ENCODE data around the gene ALKBH4.
A peak's percentile ranks its signal among the peaks of the same experiment; 100 is the strongest.
"Not testable (repeated sequence)": the region's sequence is repeated elsewhere in the genome, so short reads cannot be mapped to it uniquely, and the experiment has no call there.

The ALKBH4 gene

GRCh38 chr7:102454932-102455331, 9.7 kb downstream of the ALKBH4 start:
- not testable (repeated sequence) for DNase-seq (ENCODE audit: low spot score)

- no peak for DNase-seq (ENCODE audit: low spot score)
Observed at GRCh38 chr7:102454468-102454867, 10.2 kb downstream of the ALKBH4 start.

GRCh38 chr7:102453319-102453718, 11.3 kb downstream of the ALKBH4 start:
- no peak for DNase-seq (ENCODE audit: low spot score)

GRCh38 chr7:102452451-102452850, 12.2 kb downstream of the ALKBH4 start:
- DNase-seq (ENCODE audit: low spot score): no peak

- DNase-seq (ENCODE audit: low spot score): no peak
Observed at GRCh38 chr7:102451371-102452054, 13.2 kb downstream of the ALKBH4 start.

- no peak for DNase-seq (ENCODE audit: low spot score)
Observed at GRCh38 chr7:102450242-102450641, 14.4 kb downstream of the ALKBH4 start.

GRCh38 chr7:102449136-102449535, 15.5 kb downstream of the ALKBH4 start:
- no peak for DNase-seq (ENCODE audit: low spot score)

GRCh38 chr7:102447311-102447710, 17.4 kb downstream of the ALKBH4 start:
- no peak for DNase-seq (ENCODE audit: low spot score)

GRCh38 chr7:102446387-102447156, 18.1 kb downstream of the ALKBH4 start:
- DNase-seq (ENCODE audit: low spot score): no peak

GRCh38 chr7:102445674-102446071, 19.0 kb downstream of the ALKBH4 start:
- DNase-seq (ENCODE audit: low spot score): no peak

GRCh38 chr7:102444961-102445673, 19.5 kb downstream of the ALKBH4 start:
- no peak for DNase-seq (ENCODE audit: low spot score)

GRCh38 chr7:102439963-102440795, 24.5 kb downstream of the ALKBH4 start:
- no peak for DNase-seq (ENCODE audit: low spot score)

- no peak for DNase-seq (ENCODE audit: low spot score)
Observed at GRCh38 chr7:102436118-102436517, 28.5 kb downstream of the ALKBH4 start.

GRCh38 chr7:102434039-102434486, 30.6 kb downstream of the ALKBH4 start:
- no peak for DNase-seq (ENCODE audit: low spot score)

GRCh38 chr7:102433219-102434038, 31.2 kb downstream of the ALKBH4 start, which contains the start of gene ORAI2:
ORAI2 (plus strand) TSS chr7:102433575; CDS start chr7:102438957, 5,382 bp downstream.
- DNase-seq (ENCODE audit: low spot score): peak; percentile 60

- DNase-seq (ENCODE audit: low spot score): no peak
Observed at GRCh38 chr7:102432442-102433218, 32.0 kb downstream of the ALKBH4 start.

- DNase-seq (ENCODE audit: low spot score): peak; percentile 35
Observed at GRCh38 chr7:102431617-102432298, 32.9 kb downstream of the ALKBH4 start.

- DNase-seq (ENCODE audit: low spot score): no peak
Observed at GRCh38 chr7:102429141-102429899, 35.3 kb downstream of the ALKBH4 start.

- no peak for DNase-seq (ENCODE audit: low spot score)
Observed at GRCh38 chr7:102427019-102427405, 37.7 kb downstream of the ALKBH4 start.
